Fibroblast of peridontal ligament (primary cell): ENCODE data around the gene HTT-AS.

Experiments
- DNase-seq: peaks from one replicate; pipeline ENCODE4 v3.0.0-alpha.2; 2010; ENCODE audit errors: extremely low read depth

The HTT-AS gene

DNA sequence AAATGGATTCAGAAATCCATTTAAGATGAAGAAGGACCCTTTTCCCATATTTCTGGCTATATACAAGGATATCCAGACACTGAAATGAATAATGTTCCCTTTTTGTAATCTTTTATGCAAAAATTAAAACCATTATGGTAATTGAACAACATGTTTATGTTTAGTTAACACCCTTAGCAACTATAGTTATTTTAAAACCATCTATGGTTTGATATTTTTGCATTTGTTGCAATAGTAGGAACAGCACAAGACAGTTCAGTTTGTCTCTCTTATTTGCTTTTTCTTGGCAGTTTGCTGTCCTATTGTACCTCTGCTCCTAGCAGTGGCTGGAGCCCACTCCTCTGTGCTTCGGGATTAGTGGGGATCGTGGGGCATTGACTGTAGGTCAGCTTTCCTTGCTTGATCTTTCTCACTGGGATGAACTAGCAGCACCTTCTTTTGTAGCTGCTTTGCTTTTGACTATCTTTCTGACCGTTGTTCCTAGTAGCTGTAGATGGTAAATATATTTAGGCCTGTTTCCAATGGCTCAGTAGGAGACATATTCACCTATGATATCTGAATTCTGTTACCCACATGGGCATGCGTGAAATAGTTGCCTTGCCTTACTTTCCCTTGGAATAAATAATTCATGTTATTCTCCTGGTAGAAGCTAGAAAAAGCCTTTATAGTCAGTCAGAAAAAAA is 12.9 kb upstream of the HTT-AS start:
- DNase-seq = no peak

DNA sequence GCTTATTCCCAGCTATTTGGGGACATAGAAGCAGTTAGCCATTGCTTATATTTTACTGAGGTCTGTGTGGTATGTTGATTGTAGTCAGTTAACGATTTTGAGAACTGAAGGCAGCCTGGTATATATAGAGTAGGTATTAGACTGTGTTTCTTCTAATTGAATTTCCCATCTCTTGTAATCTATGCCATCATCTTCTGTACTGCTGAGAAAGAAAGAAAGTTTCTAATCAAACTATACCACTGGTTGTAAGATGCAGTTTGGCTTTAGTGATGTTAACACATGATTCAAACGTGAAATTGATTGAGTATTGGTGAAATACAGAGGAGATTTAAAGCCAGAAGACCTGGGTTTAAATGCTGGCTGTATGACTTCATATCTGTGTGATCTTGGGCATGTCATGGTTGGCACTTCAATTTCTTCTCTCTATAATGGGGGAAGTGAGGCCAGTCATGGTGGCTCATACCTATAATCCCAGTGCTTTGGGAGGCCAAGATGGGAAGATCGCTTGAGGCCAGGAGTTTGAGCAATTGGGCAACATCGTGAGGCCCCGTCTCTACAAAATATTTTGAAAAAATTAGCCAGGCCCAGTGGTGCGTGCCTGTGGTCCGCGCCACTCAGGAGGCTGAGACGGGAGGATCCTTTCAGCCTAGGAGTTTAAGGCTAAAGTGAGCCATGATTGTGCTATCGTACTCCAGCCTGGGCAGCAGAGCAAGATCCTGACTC is 11.8 kb upstream of the HTT-AS start:
- DNase-seq = no peak

DNA sequence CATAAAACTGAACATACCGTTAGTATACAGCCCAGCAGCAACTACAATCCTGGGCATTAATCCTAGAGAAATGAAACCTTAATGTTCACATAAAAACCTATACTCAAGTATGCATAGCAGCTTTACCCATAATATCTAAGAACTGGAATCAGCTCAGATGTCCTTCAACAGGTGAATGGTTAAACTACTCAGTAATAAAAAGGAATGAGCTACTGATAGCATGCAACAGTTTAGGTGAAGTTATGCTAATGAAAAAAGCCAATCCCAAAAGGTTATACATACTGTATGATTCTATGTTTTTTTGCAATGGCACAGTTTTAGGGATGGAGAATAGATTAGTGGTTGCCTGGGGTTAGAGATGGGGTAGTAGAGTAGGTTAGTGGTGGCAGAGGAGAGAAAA is 9.4 kb upstream of the HTT-AS start:
- no peak for DNase-seq

DNA sequence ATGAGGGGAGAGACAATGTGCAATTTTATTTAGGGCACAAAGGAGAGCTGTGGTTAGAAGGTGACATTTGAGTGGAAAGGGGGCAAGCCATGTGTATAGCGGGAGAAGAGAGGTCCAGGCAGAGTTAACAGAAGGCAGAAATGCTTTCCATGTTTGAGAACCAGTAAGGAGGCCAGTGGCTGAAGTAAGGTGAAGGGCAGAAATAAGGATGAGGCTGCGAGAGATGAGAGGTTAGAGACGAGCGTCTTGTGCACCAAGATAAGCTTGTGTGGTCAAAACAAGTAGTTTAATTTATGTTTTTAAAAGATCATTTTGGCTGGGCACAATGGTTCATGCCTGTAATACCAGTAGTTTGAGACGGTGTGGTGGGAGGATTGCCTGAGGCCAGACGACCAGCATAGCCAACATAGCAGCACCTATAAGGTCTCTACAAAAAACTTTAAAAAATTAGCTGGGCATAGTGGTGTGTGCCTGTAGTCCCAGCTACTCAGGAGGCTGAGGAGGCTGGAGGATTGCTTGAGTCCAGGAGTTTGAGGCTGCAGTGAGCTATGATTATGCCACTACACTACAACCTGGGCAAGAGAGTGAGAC is 8.7 kb upstream of the HTT-AS start:
- no peak for DNase-seq

DNA sequence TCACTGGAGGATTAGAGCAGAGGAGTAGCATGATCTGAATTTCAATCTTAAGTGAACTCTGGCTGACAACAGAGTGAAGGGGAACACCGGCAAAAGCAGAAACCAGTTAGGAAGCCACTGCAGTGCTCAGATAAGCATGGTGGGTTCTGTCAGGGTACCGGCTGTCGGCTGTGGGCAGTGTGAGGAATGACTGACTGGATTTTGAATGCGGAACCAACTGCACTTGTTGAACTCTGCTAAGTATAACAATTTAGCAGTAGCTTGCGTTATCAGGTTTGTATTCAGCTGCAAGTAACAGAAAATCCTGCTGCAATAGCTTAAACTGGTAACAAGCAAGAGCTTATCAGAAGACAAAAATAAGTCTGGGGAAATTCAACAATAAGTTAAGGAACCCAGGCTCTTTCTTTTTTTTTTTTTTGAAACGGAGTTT is 5.4 kb upstream of the HTT-AS start:
- no peak for DNase-seq

DNA sequence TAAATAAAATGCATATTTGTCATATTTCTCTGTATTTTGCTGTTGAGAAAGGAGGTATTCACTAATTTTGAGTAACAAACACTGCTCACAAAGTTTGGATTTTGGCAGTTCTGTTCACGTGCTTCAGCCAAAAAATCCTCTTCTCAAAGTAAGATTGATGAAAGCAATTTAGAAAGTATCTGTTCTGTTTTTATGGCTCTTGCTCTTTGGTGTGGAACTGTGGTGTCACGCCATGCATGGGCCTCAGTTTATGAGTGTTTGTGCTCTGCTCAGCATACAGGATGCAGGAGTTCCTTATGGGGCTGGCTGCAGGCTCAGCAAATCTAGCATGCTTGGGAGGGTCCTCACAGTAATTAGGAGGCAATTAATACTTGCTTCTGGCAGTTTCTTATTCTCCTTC is 3.5 kb upstream of the HTT-AS start:
- no peak for DNase-seq

DNA sequence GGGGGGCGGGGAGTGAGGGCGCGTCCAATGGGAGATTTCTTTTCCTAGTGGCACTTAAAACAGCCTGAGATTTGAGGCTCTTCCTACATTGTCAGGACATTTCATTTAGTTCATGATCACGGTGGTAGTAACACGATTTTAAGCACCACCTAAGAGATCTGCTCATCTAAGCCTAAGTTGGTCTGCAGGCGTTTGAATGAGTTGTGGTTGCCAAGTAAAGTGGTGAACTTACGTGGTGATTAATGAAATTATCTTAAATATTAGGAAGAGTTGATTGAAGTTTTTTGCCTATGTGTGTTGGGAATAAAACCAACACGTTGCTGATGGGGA is 1.3 kb upstream of the HTT-AS start:
- no peak for DNase-seq

DNA sequence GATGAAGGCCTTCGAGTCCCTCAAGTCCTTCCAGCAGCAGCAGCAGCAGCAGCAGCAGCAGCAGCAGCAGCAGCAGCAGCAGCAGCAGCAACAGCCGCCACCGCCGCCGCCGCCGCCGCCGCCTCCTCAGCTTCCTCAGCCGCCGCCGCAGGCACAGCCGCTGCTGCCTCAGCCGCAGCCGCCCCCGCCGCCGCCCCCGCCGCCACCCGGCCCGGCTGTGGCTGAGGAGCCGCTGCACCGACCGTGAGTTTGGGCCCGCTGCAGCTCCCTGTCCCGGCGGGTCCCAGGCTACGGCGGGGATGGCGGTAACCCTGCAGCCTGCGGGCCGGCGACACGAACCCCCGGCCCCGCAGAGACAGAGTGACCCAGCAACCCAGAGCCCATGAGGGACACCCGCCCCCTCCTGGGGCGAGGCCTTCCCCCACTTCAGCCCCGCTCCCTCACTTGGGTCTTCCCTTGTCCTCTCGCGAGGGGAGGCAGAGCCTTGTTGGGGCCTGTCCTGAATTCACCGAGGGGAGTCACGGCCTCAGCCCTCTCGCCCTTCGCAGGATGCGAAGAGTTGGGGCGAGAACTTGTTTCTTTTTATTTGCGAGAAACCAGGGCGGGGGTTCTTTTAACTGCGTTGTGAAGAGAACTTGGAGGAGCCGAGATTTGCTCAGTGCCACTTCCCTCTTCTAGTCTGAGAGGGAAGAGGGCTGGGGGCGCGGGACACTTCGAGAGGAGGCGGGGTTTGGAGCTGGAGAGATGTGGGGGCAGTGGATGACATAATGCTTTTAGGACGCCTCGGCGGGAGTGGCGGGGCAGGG is 711 bp upstream of the HTT-AS start:
- DNase-seq = peak; percentile 52

DNA sequence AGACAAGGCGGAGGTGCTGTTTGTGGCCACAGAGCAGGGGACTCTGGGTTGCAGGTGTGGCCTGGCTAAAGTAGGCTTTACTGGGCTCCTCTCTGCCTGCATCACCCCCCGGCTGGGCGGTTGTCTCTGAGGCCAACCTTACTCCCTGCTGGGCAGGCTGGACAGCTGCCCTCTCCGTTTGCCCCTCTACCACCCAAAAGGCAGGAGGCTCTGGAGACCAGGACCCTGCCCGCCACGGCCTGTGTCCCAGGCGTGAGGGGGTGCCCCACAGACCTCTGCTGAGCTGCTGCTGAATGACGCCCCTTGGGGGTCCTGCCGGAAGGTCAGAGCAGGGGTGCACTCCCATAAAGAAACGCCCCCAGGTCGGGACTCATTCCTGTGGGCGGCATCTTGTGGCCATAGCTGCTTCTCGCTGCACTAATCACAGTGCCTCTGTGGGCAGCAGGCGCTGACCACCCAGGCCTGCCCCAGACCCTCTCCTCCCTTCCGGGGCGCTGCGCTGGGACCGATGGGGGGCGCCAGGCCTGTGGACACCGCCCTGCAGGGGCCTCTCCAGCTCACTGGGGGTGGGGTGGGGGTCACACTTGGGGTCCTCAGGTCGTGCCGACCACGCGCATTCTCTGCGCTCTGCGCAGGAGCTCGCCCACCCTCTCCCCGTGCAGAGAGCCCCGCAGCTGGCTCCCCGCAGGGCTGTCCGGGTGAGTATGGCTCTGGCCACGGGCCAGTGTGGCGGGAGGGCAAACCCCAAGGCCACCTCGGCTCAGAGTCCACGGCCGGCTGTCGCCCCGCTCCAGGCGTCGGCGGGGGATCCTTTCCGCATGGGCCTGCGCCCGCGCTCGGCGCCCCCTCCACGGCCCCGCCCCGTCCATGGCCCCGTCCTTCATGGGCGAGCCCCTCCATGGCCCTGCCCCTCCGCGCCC is 920 bp downstream of the HTT-AS start:
- DNase-seq = no peak

DNA sequence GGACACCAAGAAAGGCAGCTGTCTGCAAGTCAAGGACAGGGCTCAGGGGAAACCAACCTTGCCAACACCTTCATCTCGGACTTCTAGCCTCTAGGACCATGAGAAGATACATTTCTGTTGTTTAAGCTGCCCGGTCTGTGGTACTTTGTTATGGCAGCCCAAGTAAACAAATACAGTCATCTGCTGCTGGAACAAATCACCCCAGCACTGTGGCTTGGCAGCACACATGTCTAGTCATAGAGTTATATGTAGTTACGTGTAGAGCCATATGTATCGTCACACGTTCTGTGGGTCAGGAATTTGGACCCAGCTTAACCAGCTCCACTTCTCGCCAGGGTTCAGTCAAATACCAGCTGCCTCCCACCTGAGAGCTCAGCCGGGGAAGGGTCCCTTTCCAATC is 2.5 kb downstream of the HTT-AS start:
- peak; percentile 35 for DNase-seq

DNA sequence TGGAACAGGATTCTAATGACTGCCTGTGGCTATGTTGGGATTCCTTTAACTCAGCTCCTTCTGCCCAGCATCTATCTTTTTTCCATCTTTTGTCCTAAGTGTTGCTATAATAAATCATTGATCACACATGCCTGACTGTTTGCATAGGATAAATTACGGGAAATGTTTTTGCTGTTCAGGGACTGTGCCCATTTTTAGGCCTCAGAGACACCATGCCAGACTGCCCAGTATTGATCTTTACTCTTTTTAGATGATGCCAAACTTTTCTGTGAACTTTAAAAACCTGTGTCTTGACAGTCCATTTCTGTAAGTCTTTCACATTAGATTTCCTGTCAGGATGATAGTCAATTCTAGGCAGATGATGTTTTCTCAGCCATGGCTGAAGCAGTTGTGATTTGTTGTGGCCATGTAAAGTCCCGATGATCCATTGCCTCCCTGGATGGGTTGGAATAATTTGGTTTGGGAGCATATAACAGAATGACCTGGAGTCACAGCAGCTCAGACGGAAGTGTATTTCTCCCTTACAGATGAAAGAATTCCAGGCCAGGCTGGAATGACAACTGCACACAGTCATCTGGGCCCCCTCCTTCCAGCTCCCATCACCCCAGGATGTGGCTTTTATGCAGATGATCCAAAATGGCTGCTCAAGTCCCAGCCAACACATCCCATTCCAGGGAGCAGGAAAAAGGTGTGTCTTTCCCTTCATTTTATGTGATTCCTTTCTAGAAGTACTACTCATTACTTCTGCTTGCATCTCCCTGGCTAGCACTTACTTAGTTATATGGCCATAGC is 3.4 kb downstream of the HTT-AS start:
- DNase-seq = no peak

DNA sequence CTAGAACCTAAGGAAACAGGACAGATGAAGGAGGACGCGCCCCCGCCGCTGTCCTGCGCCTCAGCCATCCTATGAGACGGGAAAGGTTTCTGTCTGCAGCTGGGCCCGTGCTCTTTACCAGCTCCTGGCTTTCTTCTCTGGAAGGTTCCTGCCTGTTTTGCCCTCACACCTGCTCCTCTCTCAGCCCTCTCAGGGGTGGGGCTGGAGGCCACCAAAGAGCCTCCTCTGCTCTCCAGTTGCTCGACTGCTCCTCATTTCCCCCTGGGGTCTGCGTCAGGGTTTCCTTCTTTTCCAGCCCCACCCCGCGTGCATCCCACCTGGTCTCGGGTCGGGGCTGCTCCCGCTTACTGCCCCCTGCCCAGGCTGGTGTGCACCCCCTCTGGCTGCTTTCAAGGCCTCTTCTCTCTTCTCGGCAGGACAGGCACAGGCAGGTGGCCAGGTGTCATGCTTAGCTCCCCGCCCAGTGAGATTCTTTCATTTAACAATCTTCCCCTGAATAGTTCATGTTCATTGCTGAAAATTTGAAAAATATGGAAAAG is 4.6 kb downstream of the HTT-AS start:
- DNase-seq = no peak

DNA sequence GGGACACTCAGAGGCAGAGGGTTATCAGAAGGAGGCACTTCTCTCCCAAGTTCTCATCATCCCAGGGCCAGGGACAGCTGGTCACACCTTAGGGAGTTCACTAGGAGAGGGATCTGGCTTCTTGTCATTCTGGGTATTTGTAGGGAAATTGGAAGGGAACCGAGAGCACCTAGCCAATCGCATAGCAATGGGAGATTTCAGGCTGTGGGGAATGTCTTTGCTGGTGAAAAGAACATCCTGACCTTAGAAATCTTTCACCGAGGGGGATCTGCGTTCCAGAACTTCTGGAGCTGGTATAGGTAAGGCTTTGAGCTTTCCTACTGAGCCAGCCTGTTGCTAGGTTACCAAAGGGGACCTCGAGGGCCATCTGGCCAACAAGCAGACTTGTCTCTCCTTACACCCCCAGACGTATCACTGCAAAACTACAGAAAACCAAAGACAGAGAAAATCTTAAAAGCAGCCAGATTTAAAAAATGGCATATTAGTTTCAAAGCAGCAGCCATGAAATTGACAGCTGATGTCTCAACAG is 6.8 kb downstream of the HTT-AS start:
- DNase-seq = no peak

DNA sequence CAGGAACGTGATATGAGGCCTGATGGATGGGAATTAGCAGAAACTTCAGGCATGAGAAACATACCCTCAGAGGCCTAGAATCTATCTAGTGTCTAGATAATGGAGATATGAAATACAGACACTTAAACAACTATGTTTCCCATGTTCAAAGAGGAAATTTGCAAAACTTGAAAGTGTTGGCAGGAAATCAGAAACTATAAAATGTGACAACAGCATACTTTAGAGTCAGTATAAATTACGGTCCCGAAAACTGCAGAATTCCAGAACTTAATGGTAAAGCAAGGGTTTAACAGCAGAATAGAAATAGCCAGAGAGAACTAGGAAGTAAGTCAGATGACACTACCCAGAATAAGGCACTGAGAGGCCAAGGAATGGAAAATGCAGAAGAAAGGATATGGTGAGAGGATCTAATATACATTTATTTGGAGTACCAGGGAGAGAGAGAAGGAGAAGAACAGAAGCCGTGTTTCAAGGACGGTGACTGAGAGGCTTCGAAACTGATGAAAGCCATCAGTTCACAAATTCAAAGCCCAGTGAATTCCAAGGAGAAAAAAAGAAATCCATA is 7.4 kb downstream of the HTT-AS start:
- DNase-seq = no peak

DNA sequence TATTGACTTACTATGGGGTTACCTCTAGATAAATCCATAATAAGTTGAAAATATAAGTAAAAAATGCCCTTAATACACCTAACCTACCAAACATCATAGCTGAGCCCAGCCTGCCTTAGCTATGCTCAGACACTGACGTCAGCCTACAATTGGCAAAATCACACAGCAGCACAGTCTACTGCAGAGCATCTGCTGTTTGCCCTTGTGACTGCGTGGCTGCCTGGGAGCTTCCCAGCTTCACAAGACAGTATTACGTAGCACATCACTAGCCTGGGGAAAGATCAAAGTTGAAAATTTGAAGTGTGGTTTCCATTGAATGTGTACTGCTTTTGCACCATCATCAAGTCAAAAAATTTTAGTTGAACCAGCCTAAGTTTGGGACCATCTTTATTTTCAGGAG is 8.8 kb downstream of the HTT-AS start:
- DNase-seq = no peak

DNA sequence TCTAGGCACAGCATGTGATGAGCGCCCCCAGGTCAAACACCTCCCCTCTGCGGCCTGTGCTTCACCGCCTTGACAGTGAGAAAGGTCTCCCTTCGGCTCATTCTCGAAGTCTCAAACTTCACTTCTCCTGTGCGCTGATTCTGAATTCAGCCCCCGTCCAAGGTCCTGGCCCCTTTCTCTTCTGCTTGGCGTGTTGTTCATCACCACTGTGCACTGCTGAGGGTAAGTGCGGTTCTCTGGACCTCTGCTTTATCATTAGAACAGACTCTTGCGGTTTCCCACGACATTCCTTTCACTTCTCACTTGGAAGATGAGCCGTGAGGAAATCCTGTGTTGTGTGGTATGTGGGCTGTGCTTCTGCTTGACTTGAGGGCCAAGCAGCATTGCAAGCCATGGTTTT is 11.9 kb downstream of the HTT-AS start:
- peak; percentile 33 for DNase-seq

DNA sequence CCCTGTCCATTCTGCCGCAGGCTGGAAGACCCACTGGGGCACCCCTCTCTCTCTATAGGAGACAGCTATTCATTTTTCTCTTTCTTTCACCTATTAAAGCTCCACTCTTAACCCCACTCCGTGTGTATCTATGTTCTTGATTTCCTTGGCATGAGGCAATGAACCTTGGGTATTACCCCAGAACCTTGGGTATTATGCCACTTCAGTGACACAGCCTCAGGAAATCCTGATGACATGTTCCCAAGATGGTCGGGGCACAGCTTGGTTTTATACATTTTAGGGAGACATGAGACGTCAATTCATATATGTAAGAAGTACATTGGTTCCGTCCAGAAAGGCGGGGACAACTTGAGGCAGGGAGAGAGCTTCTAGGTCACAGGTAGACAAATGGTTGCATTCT is 13.4 kb downstream of the HTT-AS start:
- no peak for DNase-seq

DNA sequence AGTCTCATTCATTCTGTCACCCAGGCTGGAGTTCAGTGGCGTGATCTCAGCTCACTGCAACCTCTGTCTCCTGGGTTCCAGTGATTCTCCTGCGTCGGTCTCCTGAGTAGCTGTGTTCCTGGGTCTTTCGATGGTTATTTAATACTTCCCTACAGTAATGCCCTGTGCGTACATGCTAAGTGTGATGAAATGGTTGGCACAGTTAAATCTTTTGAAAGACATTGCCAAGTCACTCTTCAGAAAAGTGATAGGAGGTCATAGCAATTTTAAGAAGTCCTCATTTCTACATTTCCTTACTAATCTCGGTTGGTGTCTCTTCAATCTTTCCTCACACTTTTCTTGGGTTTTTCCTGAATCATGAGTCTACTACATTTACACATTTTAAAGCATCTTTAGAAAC is 14.4 kb downstream of the HTT-AS start:
- no peak for DNase-seq

DNA sequence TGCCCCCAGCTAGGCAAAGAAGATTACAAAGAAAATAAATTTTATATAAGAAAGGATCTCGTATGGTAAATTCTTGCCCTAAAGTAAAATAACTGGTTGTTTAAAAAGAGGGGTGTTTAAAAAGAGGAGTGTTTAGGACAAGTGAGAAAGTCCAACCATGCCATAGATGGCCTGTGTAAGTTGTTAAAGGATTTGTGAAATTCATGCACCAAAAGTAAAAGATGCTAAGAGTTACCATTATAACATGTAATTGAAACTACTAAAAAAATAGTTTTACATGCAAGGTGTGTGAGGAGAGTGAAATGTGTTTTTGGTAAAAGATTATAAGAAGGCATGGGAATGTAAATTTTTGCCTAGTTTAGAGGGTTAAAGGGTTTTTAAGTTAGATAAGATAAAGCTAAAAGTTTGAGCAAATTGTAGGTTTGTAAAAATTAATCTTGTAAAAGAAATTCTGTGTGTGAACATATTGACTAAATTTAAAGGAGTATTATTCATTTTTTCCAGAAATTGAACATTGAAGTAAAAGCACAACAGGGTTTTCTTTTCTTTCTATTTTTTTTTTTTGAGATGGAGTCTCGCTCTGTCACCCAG is 20.1 kb downstream of the HTT-AS start:
- no peak for DNase-seq
